ENCODE data around the gene PHKB.

The PHKB gene

GRCh38 chr16:47571711-47572110, 110.6 kb downstream of the PHKB start:
- no peak for DNase-seq

DNA sequence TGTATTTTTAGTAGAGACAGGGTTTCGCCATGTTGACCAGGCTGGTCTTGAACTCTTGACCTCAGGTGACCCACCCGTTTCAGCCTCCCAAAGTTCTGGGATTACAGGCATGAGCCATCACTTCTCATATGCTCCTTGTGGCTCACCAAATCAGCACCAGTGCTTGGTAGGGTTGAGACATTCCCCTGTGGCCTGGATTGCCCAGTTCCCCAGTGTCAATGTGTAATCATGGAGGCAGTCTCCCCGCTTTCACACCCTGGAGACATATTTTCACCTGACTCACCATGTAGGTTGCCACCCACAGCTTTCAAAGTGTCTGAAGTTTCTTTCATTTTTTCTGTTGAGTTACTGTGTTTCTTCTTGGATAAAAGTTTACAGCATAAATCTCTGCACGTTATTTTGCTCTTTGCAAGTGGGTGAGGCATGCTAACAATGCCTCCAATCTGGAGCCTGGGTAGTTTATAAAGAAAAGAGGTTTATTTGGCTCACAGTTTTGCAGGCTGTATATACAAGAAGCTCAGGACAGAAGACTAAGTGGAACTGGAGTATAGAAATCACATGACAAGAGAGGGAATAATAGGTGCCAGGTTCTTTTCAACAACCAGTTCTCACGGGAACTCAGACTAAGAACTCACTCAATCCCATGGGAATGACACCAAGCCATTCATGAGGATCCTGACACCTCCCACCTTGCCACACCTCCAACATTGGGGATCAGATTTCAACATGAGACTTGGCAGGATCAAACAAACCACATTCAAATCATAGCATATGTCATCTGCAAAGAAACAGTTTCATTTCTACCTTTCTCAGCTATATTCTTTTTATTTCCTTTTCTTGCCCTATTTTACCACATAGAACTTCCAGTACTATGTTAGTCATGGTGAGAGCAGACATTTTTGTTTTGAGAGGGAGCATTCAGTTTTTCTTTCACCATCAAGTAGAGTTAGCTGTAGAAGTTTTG, 113.2 kb downstream of the PHKB start:
- DNase-seq, result peak; percentile 38 to 70 (median 62)

- DNase-seq, result no peak
These were observed 115.9 kb downstream of the PHKB start for GRCh38 chr16:47577029-47577428.

GRCh38 chr16:47578033-47578432, 116.9 kb downstream of the PHKB start:
- no peak for DNase-seq

DNA sequence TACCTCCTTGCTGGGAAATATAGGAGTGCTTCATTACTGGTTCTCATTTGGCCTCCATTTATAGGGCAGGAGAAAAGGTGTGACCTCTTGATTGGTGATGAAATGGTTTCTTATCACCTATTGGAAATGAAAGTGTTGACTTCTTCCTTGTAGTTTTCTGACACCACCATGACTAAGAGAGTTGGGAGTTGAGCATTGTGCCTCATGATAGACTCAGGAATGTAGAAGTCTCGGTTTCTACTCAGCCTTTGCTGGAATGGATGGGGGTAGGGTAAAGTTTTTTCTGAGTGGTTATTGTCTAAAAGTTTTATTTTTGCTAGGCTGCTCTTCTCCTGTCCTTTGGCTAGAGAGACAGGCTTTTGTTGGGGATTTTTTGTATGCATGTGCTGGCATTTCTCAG, 117.4 kb downstream of the PHKB start:
- no peak for DNase-seq

DNA sequence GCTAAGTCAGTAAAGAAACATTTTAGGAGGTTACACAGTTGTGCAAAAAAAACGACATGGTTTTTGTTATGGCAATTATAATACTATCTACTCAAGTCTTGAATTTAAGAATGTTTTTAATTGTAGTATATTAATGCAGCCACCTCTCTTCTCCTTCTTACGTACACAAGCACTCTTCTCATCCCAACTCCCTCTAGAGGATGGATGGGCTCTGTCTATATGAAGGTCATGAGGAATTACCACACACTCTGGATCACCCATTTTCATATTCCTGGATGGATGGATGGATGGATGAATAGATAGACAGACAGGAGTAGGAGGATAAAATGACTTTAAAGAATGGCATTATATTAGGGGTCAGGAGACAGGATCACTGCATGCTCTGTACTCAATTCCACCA, 120.0 kb downstream of the PHKB start:
- peak in 1 of 4 experiments; percentile 4 for DNase-seq

DNA sequence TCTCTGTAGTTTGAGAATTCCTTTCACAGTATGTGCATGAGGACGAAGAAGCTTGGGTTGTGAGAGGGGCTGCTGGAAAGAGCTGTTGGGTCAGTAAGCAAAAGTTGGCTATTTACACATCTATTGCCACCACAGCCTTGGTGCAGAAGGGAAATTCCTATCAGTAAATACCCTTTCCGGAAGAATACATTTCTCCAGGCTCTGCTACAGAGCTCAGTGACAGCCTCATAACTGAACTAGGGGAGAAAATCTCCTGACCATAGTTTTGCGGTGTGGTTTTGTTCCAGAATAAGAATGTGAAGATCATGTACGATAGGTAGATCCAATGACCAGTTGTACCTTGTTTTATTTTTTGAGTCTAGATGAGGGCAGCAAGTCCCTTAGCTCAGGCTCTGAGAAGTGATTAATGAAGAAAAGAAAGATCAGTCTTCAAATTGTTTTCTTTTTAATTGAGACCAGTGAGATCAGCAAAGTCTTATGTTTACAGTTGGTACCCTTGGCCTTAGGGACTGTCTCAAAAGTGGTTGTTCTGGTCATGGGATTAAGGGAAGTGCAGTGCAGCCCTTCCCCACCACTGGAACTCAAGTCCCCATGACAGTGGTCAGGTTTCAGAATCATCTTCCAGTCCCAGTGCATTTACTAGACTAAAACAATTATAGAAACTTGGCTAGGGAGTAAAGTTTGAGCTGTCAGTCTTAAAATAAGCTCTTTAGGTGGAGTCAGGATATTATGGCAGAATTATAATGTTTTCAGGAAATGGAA, 123.5 kb downstream of the PHKB start:
- peak in 1 of 4 experiments; percentile 7 for DNase-seq

- no peak for DNase-seq
These were observed 125.0 kb downstream of the PHKB start for GRCh38 chr16:47586121-47586520.

DNA sequence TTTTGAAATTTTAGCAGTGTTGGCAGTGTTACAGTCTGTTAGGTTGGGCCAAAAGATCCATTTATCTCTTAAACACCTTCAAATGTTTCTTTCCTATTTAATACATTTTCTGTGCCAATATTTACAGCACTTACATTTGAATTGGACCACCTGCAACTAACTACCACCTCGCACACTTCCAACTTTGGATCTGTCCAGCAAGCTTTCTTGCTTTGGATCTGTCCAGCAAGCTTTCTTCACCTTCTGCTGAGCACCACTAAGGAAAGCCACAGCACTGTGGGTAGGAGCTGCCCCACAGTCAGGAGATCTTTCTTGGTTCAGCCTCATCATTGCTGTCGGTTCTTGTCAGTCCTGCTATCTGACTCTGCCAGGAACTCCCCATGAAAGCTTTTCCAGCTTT, 129.3 kb downstream of the PHKB start:
- DNase-seq, result no peak

GRCh38 chr16:47592232-47592631, 131.1 kb downstream of the PHKB start:
- DNase-seq, result no peak

- DNase-seq, result no peak
These were observed 138.4 kb downstream of the PHKB start for GRCh38 chr16:47599512-47599911.

- DNase-seq, result no peak
These were observed 139.2 kb downstream of the PHKB start for GRCh38 chr16:47600376-47600775.

DNA sequence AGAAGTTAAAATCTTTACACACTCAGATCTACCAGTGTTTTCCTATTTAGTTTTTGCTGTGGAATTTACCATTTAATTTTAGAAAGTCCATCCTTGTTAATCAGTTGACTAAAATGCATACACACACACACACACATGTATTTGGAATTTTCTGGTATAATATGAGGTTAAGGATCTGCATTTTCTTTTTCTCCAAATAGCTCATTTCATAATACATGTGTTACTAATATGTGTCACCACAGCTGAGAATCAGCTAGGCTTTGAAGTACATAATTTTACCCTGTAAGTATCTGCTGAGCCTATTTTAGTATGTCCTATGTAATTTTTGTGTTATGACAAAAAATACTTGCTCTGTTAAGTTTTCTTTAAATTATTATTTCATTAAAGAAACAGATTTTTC, 143.2 kb downstream of the PHKB start:
- no peak for DNase-seq

- no peak for DNase-seq
These were observed 149.9 kb downstream of the PHKB start for GRCh38 chr16:47611042-47611441.

DNA sequence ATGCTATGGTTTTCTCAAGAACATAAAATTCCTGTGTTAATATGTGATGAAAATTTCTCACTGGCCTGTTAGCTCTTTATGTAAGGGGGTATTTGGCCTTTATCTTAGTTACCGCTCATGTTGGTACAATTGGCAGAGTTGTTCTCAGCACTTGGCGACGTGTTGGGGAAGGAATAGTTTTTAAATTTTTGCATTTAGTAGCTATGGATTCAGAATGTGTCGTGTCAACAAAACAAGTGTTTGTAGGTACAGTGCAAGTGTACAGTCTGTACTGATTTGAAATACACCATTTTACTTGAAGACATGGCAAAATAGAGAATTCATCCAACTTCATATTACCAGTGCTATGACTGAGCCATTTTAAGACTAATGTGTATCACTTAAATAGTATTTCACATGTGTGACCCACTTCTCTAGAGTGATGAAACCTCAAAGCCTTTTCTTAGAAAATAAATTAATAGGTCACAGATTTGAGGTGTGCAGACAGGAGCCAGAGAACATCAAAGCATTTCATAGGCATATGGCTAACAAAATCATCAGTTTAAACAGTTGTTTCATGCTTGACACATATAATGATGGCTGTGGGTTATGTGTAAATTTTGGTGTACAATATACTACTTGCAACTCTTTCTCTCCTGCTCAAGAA, 150.8 kb downstream of the PHKB start:
- no peak for DNase-seq

DNA sequence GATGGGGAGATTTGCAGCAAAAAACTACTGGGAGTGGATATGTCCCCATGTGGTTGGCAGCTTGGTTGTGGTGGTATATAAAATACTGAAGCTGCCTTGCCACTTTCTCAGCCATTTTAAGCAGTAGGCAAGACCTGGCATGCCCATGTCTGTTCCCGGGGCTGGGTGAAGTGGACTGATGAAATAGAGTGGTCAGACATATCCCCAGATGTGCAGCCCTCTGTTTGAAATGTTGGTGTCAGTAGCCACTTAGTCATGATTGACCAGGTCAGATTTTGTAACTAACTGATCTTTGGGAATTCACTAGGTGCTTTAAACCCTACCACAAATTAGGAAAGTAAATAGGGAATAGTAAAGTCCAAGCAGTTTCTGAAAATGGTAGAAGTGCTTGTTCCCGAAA, 151.6 kb downstream of the PHKB start:
- DNase-seq, result no peak

DNA sequence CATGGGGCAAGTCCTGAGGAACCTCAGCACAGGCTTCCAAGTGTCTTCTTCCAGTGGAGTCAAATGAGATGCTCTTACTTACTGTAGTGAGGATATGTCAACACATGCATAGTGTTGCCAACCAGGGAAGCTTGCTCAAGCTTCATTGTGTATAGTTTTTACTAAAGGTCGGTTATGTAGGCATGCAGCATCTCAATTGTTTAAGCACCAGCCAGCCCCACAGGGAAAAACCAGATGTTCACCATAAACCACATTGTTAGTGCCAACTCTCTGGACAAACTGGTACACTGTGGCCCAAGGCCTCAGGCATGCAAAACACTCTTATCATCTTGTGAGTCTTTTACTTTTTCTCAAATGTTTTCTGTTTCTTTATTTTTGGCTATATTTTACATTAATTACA, 152.1 kb downstream of the PHKB start:
- no peak for DNase-seq

DNA sequence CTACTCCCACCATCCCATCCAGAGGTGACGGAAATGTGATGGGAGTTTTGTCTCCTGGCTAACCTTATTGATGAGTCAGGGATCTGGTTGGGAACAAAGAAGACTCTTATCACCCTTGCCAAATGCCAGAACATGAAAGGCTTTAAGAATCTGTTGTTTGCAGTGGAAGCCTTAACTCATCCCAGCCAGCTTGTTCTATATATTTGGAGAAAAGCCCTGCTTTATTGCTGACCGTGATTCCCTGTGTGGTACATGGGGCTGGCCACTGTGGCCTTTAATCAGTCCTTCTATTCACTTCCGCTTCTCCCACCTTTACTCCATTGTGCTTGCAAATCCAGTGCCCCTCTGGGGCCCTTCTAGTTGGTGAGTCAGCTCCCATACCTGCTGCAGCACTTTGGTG, 156.6 kb downstream of the PHKB start:
- DNase-seq, result no peak

DNA sequence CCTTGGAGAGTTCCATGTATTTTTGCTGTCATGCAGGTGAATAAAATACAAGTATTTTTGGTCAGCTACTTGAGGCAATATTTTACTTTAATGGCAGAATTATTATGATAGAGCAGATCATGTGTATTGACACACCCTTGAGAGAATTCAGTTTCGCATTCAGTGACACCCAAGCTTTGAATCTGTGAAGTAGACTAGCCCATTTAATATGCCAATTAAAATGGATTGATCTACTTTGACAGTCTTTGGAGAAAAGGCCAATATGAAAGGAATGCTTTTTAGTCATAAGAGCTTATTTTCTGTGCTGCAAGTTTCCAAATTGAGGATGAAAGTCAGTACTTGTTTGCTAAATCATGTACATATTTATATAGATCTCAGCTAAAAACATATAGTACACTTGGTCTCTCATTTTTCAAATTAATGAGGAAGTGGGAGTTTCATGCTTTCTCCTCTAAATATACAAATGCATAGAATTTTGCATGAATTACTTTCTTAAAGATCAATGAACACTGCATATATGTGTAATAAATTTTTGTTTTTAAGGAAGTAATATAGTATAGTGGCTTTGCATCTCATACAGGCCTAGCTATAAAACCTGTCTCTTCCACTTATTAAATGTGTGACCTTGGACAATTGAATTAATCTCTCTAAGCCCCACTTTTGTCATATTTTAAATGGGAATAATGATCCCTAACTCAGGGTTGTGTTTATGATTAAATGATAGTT, 161.5 kb downstream of the PHKB start:
- DNase-seq, result no peak

GRCh38 chr16:47624563-47624962, 163.4 kb downstream of the PHKB start:
- DNase-seq, result peak in 3 of 4 experiments; percentile 15 to 42 (median 16)

GRCh38 chr16:47625115-47625567, 164.0 kb downstream of the PHKB start:
- no peak for DNase-seq

GRCh38 chr16:47626246-47626645, 165.1 kb downstream of the PHKB start:
- no peak for DNase-seq
